Measurements from ENCODE around the gene COPS3. TPM values are rescaled to one million over a fixed set of nuclear protein-coding genes. Genes with fewer than 3 reads are reported as not detected.
"Not testable (repeated sequence)": the region's sequence is repeated elsewhere in the genome, so short reads cannot be mapped to it uniquely, and the experiment has no call there.

The COPS3 gene
- total RNA-seq, 1 donor from 2014 or later, result 87.4 TPM

GRCh38 chr17:17304521-17304985 is 23.5 kb upstream of the COPS3 start:
- Histone ChIP-seq H3K4me3 (ENCODE audit: low read depth, low read length) (no peak overlapping the region), H3K27me3 (ENCODE audit: control insufficient read depth, insufficient read depth, low read length) (peaks cover 3% of the 10 kb centered on the region), H3K36me3 (ENCODE audit: control insufficient read depth, insufficient read depth, low read length) (no peaks in the 10 kb centered on the region)
- no peak for TF ChIP-seq CTCF (IDR thresholded peaks at IDR 0.05; ENCODE audit: insufficient read depth, low read length, severe bottlenecking)
- no peak for DNase-seq (ENCODE audit: low read depth)
- FAIRE-seq, result no peak

- DNase-seq (ENCODE audit: low read depth), result no peak
- FAIRE-seq, result no peak
- H3K36me3 ChIP-seq (ENCODE audit: control insufficient read depth, insufficient read depth, low read length), result no peaks in the 10 kb centered on the region
- peak overlapping the region; percentile 47 for H3K4me3 ChIP-seq (ENCODE audit: low read depth, low read length)
- no peak for TF ChIP-seq CTCF (IDR thresholded peaks at IDR 0.05; ENCODE audit: insufficient read depth, low read length, severe bottlenecking)
- H3K27me3 ChIP-seq (ENCODE audit: control insufficient read depth, insufficient read depth, low read length), result peaks cover 3% of the 10 kb centered on the region
These were observed 22.9 kb upstream of the COPS3 start for GRCh38 chr17:17303847-17304490.

GRCh38 chr17:17303010-17303846 is 22.2 kb upstream of the COPS3 start, which contains the start of gene NT5M:
NT5M (plus strand) TSS chr17:17303373; CDS start chr17:17303551, 178 bp downstream.
- DNase-seq (ENCODE audit: low read depth) (peak; percentile 35), FAIRE-seq (no peak)
- Histone ChIP-seq H3K4me3 (ENCODE audit: low read depth, low read length) (peak within 1 kb of the TSS; percentile 47), H3K36me3 (ENCODE audit: control insufficient read depth, insufficient read depth, low read length) (no peaks in the 10 kb centered on the region), H3K27me3 (ENCODE audit: control insufficient read depth, insufficient read depth, low read length) (peaks cover 3% of the 10 kb centered on the region)
- TF ChIP-seq CTCF (IDR thresholded peaks at IDR 0.05; ENCODE audit: insufficient read depth, low read length, severe bottlenecking), result no peak

- not testable (repeated sequence) for FAIRE-seq; H3K27me3 ChIP-seq (ENCODE audit: control insufficient read depth, insufficient read depth, low read length); DNase-seq (ENCODE audit: low read depth); H3K4me3 ChIP-seq (ENCODE audit: low read depth, low read length); H3K36me3 ChIP-seq (ENCODE audit: control insufficient read depth, insufficient read depth, low read length)
These were observed 20.6 kb upstream of the COPS3 start for GRCh38 chr17:17301659-17302058.

GRCh38 chr17:17300624-17301568 is 19.9 kb upstream of the COPS3 start:
- TF ChIP-seq CTCF (IDR thresholded peaks at IDR 0.05; ENCODE audit: insufficient read depth, low read length, severe bottlenecking), result no peak
- peaks cover 3% of the 10 kb centered on the region for H3K27me3 ChIP-seq (ENCODE audit: control insufficient read depth, insufficient read depth, low read length)
- H3K36me3 ChIP-seq (ENCODE audit: control insufficient read depth, insufficient read depth, low read length), result no peaks in the 10 kb centered on the region
- FAIRE-seq (no peak), DNase-seq (ENCODE audit: low read depth) (peak; percentile 35)
- H3K4me3 ChIP-seq (ENCODE audit: low read depth, low read length), result no peak overlapping the region
